Endothelial cell of umbilical vein (primary cell): Measurements from ENCODE around the gene RARRES2. TPM values are rescaled to one million over a fixed set of nuclear protein-coding genes. Genes with fewer than 3 reads are reported as not detected.

Experiments used
- BruUV-seq: library from RNA; stranded (reverse); fragments of 400-500 nt; replicated peaks from 2 replicates; lab custom pipeline; 2021; lab: Mats Ljungman, UMichigan
- CTCF ChIA-PET: fragments of 300-600, 350-600 bp; sonication (Branson Sonifier 250); formaldehyde crosslinking; loops from one replicate; lab custom pipeline; 2021; ENCODE audit warnings: antibody characterized with exemption, inconsistent platforms; lab: Charles Lee
- POLR2A ChIA-PET: fragments of 300-600, 350-600 bp; sonication (Branson Sonifier 250); formaldehyde crosslinking; loops from one replicate; lab custom pipeline; 2021; ENCODE audit warnings: antibody characterized with exemption, inconsistent platforms; lab: Charles Lee
- DNase-seq: peaks from one replicate; pipeline ENCODE4 v3.0.0-alpha.2; 2011; ENCODE audit warnings: low read depth, low spot score
- FAIRE-seq: peaks from 2 replicates; lab custom pipeline; 2011; peaks lifted over from hg19 to GRCh38; lab: Jason Lieb, UNC
- H2AFZ ChIP-seq: 2 replicates; pipeline ENCODE4 v1.6.0; 2012; ENCODE audit warnings: low read depth, low read length, control low read depth, inconsistent platforms
- H3K27ac ChIP-seq: 2 replicates; pipeline ENCODE4 v1.5.1; 2011; ENCODE audit warnings: low read depth, mild to moderate bottlenecking, control low read depth, low read length, moderate library complexity; ENCODE audit not compliant: insufficient read depth
- H3K27me3 ChIP-seq, 2 experiments: 2 replicates each; pipeline versions ENCODE4 v1.6.0 to v1.6.1; 2011; ENCODE audit warnings: low read length in 2 of 2, mixed read lengths in 1 of 2; ENCODE audit not compliant: control insufficient read depth in 2 of 2, insufficient read depth in 2 of 2
- H3K36me3 ChIP-seq, 2 experiments: 2 replicates in 1 of 2; 3 replicates in 1 of 2; pipeline ENCODE4 v1.5.1; 2011; ENCODE audit warnings: low read length in 2 of 2, mild to moderate bottlenecking in 1 of 2, moderate library complexity in 1 of 2; ENCODE audit not compliant: control insufficient read depth in 2 of 2, insufficient read depth in 2 of 2; ENCODE audit errors: extremely low read depth in 1 of 2
- H3K4me1 ChIP-seq: 3 replicates; pipeline ENCODE4 v1.5.1; 2011; ENCODE audit warnings: mild to moderate bottlenecking, low read length; ENCODE audit not compliant: control insufficient read depth, insufficient read depth; ENCODE audit errors: extremely low read depth
- H3K4me2 ChIP-seq: 2 replicates; pipeline ENCODE4 v1.6.1; 2011; ENCODE audit warnings: low read length, control low read depth, mixed read lengths; ENCODE audit not compliant: insufficient read depth
- H3K4me3 ChIP-seq, 3 experiments: fragments of 200-600 bp in 1 of 3; sonication (generic), shearing (Covaris generic) in 1 of 3; replicated peaks in 1 of 3; 2 replicates each; pipeline ENCODE4 v1.5.1; 2011 to 2016; ENCODE audit warnings: control low read depth in 3 of 3, low read length in 3 of 3, mild to moderate bottlenecking in 2 of 3, inconsistent platforms in 1 of 3, low read depth in 1 of 3, moderate library complexity in 1 of 3; ENCODE audit not compliant: insufficient read depth in 1 of 3
- H3K79me2 ChIP-seq: 2 replicates; pipeline ENCODE4 v1.6.0; 2012; ENCODE audit warnings: low read length, inconsistent platforms; ENCODE audit not compliant: control insufficient read depth, insufficient read depth
- H3K9ac ChIP-seq: replicated peaks from 2 replicates; pipeline ENCODE3; 2011; ENCODE audit warnings: low read length, control low read depth; ENCODE audit not compliant: insufficient read depth; ENCODE audit errors: extremely low read depth
- H3K9me1 ChIP-seq: replicated peaks from 3 replicates; pipeline ENCODE4 v1.6.0; 2011; ENCODE audit warnings: mild to moderate bottlenecking, low read length; ENCODE audit not compliant: control insufficient read depth, insufficient read depth; ENCODE audit errors: extremely low read depth
- H3K9me3 ChIP-seq: replicated peaks from 2 replicates; pipeline ENCODE4 v1.5.1; 2012; ENCODE audit warnings: low read length, inconsistent platforms; ENCODE audit not compliant: control insufficient read depth, insufficient read depth
- H4K20me1 ChIP-seq: replicated peaks from 2 replicates; pipeline ENCODE3; 2011; ENCODE audit warnings: mild to moderate bottlenecking, low read length; ENCODE audit not compliant: control insufficient read depth, insufficient read depth; ENCODE audit errors: extremely low read depth
- CTCF ChIP-seq, 2 donors: IDR thresholded peaks; 1 replicate in 1 of 2; 2 replicates in 1 of 2; pipeline ENCODE4 v1.5.1; 2011; ENCODE audit warnings: low read length in 2 of 2, mild to moderate bottlenecking in 2 of 2, moderate library complexity in 2 of 2, control low read depth in 1 of 2, inconsistent platforms in 1 of 2, low read depth in 1 of 2; ENCODE audit not compliant: insufficient read depth in 1 of 2; ENCODE audit errors: extremely low read depth in 1 of 2
- EZH2 ChIP-seq: IDR thresholded peaks from 2 replicates; pipeline ENCODE4 v1.6.1; 2012; ENCODE audit warnings: borderline replicate concordance, low read depth, mild to moderate bottlenecking, moderate library complexity, low read length, inconsistent platforms; ENCODE audit not compliant: severe bottlenecking
- FOS ChIP-seq: IDR thresholded peaks from 2 replicates; pipeline ENCODE4 v1.6.1; 2011; ENCODE audit warnings: mild to moderate bottlenecking, low read length, moderate library complexity, borderline replicate concordance; ENCODE audit not compliant: insufficient read depth
- GATA2 ChIP-seq: IDR thresholded peaks from 2 replicates; pipeline ENCODE4 v1.7.0; 2011; ENCODE audit warnings: low read depth, mild to moderate bottlenecking, moderate library complexity, mixed read lengths, low read length; ENCODE audit not compliant: insufficient read length, insufficient read depth
- JUN ChIP-seq: IDR thresholded peaks from 2 replicates; pipeline ENCODE4 v1.6.1; 2011; ENCODE audit warnings: borderline replicate concordance, low read depth; ENCODE audit not compliant: insufficient read length, insufficient read depth
- MAX ChIP-seq: IDR thresholded peaks from 2 replicates; pipeline ENCODE4 v1.6.1; 2011; ENCODE audit not compliant: insufficient read depth, insufficient read length
- MYC ChIP-seq: IDR thresholded peaks from one replicate; pipeline ENCODE4 v1.6.1; 2011; ENCODE audit warnings: mild to moderate bottlenecking, low read depth, low read length
- POLR2A ChIP-seq: IDR thresholded peaks from 2 replicates; pipeline ENCODE4 v1.6.1; 2012; ENCODE audit warnings: low read depth, mild to moderate bottlenecking, control low read depth, low read length
- POLR2AphosphoS5 ChIP-seq: IDR thresholded peaks from 2 replicates; pipeline ENCODE4 v1.6.1; 2012; ENCODE audit warnings: low read depth, mild to moderate bottlenecking, control low read depth, low read length, moderate library complexity; ENCODE audit not compliant: insufficient read depth
- dilution Hi-C: fragments of 300-500 bp; cut with MboI; formaldehyde crosslinking; loops from one replicate; pipeline ENCODE4 v1.15.0; 2019; ENCODE audit warnings: low sequenced_read_pairs; ENCODE audit not compliant: extremely low pct_ligation_motif_present
- intact Hi-C: fragments of 100-400 bp; cut with micrococcal nuclease; formaldehyde crosslinking; loops from one replicate; pipeline ENCODE4 v1.10.0; 2022
- polyA plus RNA-seq, 4 experiments: library from polyadenylated mRNA; depleted of rRNA in 3 of 4; stranded (reverse) in 3 of 4; unstranded in 1 of 4; fragments of >200 nt; gene quantifications; 2 replicates each; pipeline versions ENCODE4 v1.2.1 to v1.2.3, GENCODE V29; 2011 to 2012; ENCODE audit warnings: missing spikeins in 1 of 4
- total RNA-seq: library from RNA; stranded (reverse); gene quantifications from 2 replicates; pipeline ENCODE4 v1.2.3, GENCODE V29; 2021

RARRES2 gene
- total and polyA plus RNA-seq, 2 donors (not counting 3 experiments of a cell fraction or from before 2014, with no cell fraction given), result not detected

GRCh38 chr7:150313870-150314269, 27.6 kb downstream of the RARRES2 start:
- H3K9me3 ChIP-seq, result no peaks in the 10 kb centered on the region
- no peaks in the 10 kb centered on the region for H4K20me1 ChIP-seq
- no peak overlapping the region for H3K4me2 ChIP-seq
- no TSS peak for BruUV-seq
- DNase-seq, result no peak
- H3K9me1 ChIP-seq, result no peaks in the 10 kb centered on the region
- no peak overlapping the region for H2AFZ ChIP-seq
- H3K79me2 ChIP-seq, result no peaks in the 10 kb centered on the region
- no peaks in the 10 kb centered on the region for H3K36me3 ChIP-seq
- no peak overlapping the region for H3K27ac ChIP-seq
- H3K9ac ChIP-seq, result no peak overlapping the region
- intact Hi-C loops, result no loop called here
- CTCF ChIA-PET, result interaction anchor here (1.4 kb wide), 1 partner anchor 41 kb away, joined by 3 read pairs; no protein-coding TSS in a partner anchor
- H3K4me1 ChIP-seq, result peaks cover 4% of the 10 kb centered on the region
- POLR2A ChIA-PET, result no interaction called here
- peaks cover 2 to 5% of the 10 kb centered on the region in 2 experiments for H3K27me3 ChIP-seq
- no peak overlapping the region for H3K4me3 ChIP-seq
- FAIRE-seq, result no peak
- dilution Hi-C loops, result no loop called here
- TF ChIP-seq FOS (no peak), POLR2AphosphoS5 (no peak), CTCF (IDR thresholded peaks at IDR 0.05; ENCODE audit: extremely low read depth in 1 of 2, insufficient read depth in 1 of 2, low read depth in 1 of 2, low read length in 2 of 2) (no peak), POLR2A (no peak), GATA2 (no peak), EZH2 (no peak), JUN (no peak), MYC (no peak), MAX (no peak)
